Islet of Langerhans (tissue), 1 donor: ENCODE results near the gene CCNF.

Source experiments
- FAIRE-seq: peaks from one replicate; lab custom pipeline; 2011; peaks lifted over from hg19 to GRCh38; lab: Jason Lieb, UNC

The CCNF gene

DNA sequence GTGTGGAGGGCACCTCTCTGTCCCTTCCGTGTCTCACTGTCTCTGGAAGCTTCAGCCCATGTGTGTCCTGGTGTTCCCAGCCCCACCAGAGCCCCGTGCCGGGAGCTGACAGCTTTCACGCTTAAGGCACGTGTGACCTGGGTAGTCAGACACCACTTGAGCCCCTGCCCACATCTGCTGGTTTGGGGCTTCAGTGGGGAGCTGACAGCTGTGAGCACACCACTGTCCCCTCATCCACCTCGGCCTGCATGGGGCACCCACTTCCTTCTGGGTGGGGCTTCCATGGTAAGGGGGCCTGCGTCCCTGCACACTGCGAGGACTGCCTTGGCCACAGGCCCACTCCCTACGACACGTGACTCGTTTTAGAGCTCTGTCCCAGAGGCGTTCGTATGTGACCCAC lies 28.0 kb downstream of the CCNF start:
- no peak for FAIRE-seq

DNA sequence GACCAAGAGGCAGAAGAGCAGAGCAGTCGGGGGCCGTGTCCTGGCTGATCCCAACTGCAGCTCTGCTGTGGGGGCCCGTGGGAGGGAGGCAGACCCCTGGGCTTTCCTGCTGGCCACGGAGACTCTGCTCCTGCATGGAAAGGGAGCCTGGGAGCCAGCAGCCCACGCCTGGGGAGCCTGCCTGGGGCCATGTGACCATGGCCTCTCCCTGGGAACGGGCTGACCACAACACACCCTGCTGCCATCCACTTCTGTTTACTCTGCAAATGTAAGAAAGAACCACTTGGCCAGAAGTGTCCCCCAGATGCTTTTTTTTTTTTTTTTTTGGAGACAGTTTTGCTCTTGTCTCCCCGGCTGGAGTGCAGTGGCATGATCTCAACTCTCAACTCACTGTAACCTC lies 28.7 kb downstream of the CCNF start:
- no peak for FAIRE-seq

DNA sequence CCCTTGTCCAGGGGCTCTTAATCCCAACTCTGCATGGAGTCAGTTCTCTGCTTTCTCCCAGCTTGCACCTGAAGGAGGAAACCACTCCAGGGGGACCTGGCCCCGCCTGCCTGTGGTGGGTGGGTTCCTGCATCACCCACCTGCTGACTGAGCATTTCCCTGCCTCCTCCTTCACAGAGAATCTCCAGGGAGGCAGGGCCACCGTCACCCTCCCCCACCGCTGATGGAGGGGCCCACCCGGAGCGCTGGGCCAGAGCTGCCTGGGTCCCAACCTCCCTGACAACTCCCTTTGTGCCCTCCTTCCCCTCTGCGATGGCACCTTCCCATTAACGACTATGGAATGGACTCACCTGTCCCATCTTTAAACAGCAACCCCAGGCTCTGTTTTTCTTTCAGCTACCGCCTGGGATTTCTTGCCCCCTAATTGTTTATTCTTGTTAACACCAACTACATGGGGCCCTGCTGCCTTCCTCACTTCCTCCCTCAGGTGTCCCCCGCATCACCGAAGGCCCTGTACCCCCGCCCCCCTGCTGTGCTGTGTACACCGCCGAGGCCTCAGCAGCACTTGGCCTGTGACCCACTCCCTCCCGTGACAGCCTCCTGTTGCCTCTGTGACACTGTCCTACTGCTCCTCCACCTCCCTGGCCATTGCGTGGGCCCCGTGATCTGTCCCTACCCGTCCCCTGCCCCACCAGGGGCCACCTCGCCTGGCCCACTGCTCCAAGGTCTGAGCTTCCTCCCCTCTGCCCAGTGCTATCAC lies 29.8 kb downstream of the CCNF start:
- no peak for FAIRE-seq

DNA sequence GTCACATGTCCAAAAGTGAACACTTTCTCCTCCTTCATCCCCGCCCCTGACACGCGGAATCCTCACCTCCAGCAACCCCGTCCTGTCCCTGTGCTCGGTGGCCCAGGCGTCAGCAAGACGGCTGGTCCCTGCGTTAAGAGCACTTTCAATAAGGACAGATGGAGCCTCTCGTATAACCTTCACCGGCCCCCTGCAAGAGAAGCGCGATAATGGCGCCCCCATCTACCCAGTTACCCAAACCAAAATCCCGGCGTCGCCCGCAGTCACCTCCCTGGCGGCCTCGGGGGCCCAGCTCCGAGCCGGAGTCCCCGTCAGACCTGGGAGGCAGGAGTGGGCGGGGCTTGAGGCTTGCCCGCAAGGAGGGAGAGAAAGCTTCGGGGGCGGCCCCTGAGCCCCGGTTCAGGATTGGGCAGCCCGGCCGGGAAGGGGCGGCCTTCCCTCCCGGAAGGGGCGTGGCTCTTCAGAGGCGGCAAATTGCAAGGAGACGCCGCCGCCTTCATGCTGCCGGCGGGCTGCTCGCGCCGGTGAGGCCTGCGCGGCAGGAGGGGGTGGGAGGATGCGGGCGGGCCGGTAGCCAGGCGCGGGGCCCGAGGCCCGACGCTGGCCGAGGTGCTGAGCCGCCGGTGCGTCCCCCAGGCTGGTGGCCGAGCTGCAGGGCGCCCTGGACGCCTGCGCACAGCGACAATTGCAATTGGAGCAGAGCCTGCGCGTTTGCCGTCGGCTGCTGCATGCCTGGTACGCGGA lies 30.6 kb downstream of the CCNF start, which contains the start of gene TEDC2:
Gene TEDC2 (plus strand): TSS at position 463 of the 744 bp plus-strand sequence. CDS start 36 bp downstream, at position 499.
- FAIRE-seq = no peak

DNA sequence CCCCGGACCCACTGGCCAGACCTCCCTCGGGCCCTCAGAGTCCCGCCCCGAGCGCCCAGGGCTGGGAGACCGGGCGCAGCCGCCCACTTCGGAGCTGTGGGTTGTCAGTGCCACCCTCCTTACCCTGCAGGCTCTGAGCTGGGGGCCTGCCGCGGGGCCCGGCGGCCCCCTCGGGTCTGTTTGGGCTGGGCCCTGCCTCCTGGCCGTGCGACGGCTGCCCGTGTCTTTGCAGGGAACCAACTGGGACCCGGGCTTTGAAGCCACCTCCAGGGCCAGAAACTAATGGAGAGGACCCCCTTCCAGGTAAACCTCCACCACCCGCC lies 31.1 kb downstream of the CCNF start:
- no peak for FAIRE-seq

DNA sequence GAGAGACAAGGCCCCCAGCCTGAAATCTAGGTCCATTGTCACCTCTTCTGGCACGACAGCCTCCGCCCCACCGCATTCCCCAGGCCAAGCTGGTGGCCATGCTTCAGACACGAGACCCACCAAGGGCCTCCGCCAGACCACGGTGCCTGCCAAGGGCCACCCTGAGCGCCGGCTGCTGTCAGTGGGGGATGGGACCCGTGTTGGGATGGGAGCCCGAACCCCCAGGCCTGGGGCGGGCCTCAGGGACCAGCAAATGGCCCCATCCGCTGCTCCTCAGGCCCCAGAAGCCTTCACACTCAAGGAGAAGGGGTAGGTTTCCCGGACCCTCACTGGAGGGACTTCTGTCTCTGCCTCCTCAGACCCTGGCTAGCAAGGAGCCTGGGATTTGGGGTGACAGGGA lies 31.7 kb downstream of the CCNF start:
- no peak for FAIRE-seq

DNA sequence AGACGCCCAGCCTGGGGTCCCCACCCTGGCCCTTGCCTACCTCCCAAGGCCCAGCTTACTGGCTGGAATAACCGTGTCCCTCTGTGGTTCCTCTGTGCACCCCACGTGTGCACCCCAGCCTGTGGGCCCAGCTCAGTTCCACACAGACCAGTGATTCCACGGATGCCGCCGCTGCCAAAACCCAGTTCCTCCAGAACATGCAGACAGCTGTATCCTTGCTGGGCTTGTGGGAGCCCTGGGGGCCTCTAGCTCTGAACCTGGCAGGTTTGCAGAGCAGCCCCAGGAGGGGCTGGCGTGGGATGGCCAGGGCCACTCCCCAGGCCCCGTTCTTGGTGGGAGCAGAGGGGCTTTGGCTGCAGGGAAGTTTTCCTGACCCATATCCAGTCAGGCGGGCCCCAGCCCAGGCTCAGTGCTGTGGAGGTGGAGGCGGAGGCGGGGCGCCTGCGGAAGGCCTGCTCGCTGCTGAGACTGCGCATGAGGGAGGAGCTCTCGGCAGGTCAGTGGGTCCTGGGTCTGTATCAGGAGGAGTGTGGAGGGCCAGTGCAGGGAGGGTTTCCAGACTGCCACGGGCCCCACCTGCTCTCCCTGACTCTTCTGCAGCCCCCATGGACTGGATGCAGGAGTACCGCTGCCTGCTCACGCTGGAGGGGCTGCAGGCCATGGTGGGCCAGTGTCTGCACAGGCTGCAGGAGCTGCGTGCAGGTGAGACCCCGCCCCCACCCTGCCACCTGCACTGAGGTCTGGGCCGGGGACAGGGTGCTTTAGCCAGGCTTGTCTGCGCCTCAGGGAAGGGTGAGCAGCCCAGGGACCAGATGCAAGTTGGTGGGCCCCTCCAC lies 33.0 kb downstream of the CCNF start:
- FAIRE-seq = no peak

DNA sequence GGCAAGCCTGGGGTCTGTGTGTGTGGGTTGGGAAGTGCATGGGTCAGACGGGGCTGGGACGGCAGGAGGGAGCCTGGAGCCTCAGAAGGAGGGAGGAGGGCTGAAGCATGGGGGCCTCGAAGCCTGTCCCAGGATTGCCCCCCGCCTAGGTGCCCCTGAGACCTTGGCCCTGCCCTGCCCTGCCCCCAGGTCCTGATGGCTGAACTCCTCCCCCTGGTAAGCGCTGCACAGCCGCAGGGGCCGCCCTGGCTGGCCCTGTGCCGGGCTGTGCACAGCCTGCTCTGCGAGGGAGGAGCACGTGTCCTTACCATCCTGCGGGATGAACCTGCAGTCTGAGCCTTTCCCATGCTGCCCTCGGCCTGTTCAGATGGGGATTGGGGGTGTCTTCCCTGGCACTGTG lies 35.1 kb downstream of the CCNF start:
- no peak for FAIRE-seq

DNA sequence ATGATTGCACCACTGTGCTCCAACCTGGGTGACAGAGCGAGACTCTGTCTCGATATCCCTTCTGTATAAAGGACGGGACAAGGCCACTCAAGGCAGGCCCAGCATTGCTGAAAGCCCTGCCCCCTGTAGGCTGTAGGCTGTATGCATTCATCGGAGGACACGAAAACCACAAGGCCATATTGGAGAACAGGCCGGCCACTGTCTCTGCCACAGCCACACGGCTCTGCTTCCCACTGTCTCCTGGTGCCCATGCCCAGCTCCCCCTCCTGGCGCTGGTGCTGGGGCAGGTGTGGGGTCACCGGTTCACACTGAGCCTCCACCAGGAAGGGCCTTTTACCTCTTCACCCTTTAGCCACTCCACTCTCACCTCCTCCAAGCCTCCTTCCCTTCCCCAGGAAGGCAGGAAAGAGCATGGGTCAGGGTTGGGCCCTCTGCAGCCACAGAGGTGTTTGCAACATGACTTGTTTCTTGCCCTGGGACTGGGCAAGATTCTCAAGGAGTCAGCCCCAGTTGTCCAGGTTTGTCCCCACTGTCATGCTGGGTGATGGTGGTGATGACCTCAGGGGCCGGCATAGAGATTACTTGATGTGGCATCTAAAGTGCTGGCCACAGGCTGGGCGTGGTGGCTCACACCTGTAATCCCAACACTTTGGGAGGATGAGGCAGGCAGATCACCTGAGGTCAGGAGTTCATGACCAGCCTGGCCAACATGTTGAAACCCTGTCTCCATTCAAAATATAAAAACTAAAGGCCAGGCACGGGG lies 36.6 kb downstream of the CCNF start:
- no peak for FAIRE-seq

DNA sequence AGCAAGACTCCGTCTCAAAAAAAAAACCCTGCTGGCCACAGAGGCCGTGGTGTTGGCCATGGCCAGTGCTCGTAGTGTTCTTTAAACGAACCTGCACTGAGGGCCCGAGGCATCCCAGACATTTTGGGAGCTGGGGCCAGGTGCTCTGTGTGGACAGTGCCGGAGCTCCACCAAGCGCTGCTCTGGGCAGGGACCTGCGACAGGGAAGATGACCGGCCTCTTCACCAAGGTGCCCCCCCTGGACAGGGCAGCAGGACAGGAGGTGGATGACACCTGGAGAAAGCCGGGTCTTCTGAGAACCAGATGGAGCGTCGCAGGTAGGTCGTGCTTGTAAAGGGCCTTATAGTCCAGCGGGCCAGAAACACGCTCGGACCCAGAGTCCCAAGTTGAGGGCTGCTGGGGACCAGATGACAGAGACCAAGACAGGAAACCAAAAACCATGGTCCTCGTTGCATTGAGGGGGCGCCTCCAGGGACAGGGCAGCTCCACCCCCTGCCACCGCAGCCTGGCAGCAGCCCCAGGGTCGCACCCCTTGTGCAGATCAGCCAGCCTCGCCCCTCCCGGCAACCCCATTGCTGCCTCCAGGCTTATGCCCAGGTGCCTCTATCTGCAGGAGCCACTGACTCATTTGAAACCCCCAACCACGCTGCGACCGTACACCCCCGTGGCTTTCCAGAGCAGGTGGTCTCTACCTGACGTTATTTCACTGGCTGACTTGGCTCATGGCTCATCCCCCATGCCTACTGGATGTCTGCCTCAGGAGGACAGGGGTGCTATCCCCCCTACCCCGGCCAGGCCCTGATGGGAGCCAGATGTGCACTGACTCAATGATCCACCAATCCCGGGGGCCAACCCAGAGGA lies 37.6 kb downstream of the CCNF start:
- FAIRE-seq = no peak

DNA sequence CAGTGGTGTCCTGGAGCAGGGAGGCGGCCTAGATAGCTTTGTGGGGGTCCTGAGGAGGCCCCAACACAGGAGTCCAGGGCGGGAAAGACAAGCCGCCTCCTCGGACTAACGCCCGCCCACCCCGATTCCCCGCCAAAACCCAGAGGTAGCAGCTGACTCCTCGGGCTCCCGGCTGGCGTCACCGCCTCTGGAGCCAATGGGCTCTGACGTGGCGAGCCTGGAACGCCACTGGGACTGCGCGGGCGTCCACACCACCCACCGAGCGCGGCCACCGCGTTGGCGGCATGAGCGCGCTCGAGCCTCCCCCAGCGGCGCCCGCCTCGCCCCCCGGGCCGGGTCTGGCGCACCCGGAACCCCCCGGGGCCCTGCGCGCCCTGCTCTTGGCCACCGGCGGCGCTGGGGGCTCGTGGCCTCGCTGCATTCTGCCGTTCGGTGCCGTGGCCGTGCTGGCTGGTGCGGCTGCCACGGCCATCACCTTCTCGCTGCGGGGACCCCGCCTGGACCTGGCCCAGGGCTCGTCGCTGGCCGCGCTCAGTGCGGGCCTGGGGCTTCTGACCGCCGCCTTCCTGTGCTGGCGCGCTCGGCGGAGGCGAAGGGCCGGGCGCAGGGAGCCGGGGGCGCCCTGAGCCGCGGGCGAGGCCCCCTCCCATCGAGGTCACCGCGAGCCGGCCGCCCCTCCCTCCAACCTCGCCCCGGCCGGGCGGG lies 38.4 kb downstream of the CCNF start:
- FAIRE-seq = no peak

DNA sequence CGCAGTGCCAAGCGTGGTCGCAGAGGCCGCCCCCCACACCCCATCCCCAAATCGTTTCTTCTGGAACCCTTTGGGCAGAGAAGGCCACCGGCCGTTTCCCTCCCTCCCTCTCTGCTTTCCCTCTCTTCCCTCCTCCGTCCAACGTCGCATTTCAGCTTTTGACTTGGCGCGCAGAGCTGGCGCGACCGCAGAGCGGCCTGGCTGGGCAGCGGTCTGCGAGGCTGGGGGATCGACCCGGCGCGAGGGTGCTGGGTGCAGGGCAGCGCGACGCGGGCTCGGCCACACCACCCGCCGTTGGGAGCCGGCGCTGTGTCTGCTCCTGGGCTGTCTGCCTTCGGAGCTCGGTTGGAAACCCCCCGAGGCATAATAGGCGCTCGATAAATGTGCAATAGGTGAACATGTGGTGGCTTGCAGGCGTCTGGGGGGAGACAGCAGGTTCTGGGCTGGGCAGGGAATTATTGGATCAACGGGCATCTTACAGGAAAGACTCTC lies 39.0 kb downstream of the CCNF start:
- no peak for FAIRE-seq

DNA sequence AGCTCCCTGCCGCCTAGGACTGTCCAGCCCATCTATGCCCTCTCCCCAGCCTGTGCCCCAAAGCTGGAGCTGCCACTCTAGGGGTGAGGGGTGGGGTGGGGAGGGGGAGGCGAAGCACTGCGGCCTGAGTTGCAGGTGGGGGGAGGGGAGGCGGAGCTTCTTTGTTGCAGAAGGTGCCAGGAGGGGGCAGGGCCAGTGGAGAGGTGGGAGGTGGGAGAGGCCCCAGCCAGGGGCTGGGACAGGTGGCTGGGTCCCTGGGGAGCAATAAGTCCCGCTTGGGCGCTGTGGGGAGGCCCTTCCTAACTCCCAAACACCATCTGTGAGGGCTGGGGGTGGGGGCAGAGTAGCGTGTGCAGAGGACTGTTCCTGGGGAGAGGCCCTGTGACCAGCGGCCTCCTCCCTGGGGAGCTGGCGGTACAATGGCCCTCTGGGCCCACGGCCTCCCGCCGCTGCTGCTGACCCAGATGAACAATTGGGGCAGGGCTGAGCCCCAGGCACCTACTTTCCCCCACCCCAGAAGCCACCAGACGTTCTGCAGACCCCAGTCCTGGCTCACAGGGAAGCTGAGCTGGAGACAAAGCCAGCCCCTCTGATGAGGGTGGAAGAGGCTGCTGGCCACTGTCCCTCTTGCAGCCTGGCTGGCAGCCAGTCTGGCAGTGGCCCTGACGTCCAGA lies 39.6 kb downstream of the CCNF start:
- FAIRE-seq = no peak

DNA sequence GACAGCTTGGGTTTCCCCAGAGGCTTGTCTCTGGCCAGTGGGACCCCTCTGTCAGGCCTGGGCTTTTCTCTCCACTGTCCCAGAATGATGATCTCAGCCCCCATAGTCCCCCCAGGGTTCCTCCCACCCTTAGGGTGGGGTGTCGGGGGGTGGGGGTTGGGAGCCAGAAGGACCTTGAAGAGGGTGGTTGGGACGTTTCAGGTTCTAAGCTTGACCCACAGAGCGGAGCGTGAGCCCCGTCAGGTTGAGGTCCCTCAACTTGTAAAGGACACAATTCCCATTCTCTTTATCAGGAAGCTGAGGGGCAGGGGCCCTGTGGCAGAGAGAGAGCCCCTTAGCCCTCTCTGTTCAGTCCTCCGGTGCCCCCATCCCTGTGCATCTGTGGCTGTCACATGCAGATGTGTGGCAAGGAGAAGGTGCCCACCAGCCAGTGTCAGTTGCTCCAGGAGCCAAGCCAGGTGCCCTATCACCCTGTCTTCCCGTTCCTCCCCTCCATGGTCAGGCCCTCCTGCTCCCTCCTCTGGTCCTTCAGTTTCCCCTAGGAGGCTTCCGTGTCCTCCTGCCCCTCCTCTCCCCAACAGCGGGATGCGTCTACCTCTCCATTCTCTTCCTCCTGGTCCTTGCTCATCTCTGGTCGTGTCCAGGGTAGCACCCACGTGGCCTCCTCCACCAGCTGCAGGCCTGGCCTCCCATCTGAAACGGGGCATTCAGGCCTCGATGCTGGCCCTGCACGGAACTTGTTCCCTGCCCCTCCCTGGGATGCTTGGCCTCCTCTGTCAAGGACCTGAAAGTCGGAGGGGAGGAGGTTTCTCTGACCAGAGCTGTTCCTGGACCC lies 40.4 kb downstream of the CCNF start:
- FAIRE-seq = no peak

DNA sequence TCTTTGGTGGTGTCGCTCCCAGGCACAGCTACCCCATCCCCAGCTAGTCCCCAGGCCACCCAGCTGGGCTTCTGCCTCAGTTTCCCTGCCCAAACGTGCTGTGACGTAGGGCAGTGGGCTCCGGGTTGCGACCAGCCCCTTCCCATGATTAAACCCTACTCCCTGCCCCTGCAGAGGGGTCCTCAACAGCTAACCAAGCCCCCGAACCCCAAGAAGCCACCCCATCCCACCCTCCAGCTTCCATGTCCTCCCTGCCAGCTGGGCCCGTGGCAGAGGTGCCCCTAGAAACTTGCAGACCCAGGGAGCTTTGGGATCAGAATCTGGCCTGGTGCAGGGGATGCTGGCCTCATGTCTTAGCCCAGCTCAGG lies 41.0 kb downstream of the CCNF start:
- no peak for FAIRE-seq

DNA sequence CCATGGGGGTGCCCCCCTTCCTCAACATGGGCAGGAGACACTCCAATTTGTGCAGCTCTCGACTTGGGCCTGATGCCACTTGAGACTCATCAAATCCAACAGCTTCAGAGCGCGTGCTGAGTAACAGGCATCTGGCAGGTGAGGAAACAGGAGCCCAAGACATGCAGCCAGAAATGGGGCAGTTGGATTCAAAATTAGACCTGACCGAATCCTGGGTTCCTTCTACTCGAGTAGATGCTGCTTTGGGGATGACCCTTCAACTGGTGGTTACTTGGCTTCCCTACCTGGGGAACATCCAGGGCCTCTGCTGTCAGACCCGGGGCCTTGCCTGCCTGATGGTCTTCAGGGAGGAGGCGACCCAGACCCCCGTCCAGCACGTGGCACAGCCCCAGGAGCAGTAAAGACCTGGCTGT lies 41.4 kb downstream of the CCNF start:
- no peak for FAIRE-seq

DNA sequence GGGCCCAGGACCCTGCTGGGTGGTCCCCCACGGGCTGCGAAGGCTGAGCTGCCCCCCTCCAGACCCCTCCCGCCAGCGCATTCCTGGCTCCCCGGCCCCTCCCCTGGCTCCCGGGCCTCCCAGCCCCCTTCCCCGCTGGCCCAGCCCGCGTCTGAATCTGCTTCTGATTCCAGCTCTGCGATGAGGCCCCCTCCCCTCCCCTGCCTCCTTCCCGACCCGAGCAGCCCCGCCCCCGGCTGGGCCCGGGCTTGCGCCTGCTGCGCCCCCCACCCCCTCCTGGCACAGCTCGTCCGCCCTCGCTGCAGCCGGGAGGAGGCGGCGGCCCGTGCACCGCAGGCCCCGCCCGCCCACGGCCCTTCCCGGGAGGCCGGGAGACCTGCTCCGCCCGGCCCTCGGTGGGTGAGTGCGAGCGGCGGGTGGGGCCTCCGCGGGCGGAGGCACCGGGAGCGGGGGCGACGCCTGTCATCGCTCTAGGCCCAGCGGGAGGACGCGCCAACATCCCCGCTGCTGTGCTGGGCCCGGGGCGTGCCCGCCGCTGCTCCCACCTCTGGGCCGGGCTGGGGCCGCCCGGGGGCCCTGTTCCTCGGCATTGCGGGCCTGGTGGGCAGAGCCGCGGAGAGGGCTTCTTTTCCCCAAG lies 41.9 kb downstream of the CCNF start, which contains the start of gene NTN3:
Gene NTN3 (plus strand): TSS at position 282 of the 637 bp plus-strand sequence. CDS start 405 bp downstream, outside the sequence.
- no peak for FAIRE-seq
